Stimulated activated CD8-positive, alpha-beta memory T cell treated with anti-CD3 and anti-CD28 coated beads, Interleukin-2, amount 100 ng/mL, for 48 hours (primary cell): Measurements from ENCODE around the gene PDK2.

Experiments
- DNase-seq, 2 donors: peaks; one replicate each; pipeline ENCODE4 v3.0.0-alpha.2; 2020; ENCODE audit warnings: low read depth in 2 of 2

The PDK2 gene

GRCh38 chr17:50135316-50136095 is 40.4 kb downstream of the PDK2 start:
- no peak for DNase-seq

- DNase-seq = no peak
These were observed 41.0 kb downstream of the PDK2 start for GRCh38 chr17:50136096-50136687.

GRCh38 chr17:50137042-50137441 is 41.9 kb downstream of the PDK2 start:
- DNase-seq = no peak

- no peak for DNase-seq
These were observed 44.1 kb downstream of the PDK2 start for GRCh38 chr17:50139185-50139783.

DNA sequence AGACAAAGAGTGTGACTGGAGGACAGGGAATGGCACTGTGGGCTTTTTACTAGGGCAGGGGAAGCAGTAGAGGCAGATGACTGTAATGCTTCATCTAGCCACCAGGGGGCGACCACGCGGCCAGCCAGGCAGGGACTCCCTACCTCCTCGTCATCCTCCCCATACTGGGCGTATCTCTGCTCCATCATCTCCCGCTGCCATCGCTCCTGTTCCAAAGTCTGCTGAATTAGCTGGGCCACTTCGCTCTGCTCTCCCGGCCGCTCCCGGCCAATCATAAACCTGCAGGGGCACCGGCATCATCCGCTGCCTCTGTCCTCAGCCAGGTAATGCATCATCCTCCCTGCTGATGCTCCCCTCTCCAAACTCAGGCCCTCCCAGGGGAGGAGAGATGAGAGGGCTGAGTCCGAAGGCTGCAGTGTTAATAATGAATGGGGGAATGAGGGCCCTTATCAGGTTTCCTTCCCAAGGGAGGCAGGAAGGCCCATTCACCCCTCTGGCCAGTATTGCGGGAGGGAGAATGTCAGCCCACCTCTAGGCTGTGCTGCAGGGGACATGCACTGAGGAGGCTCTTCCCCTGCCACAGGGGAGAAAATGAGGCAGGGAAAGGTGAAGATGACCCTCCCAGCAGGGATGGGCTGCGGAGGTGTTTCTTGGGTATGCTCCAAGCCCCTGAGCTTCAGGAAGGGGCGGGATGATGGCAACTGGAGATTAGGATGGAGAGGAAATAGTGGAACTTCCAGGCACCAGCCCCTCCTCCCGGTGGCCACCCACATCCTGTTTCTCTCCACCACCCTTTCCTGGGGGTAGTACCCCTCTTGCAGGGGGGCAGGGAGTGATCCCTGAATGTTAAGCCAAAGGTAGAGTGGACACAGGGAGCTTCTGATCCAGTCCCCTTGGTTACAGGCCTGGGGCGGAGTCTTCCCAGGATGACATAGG is 45.1 kb downstream of the PDK2 start:
- peak; percentile 67 to 74 for DNase-seq

GRCh38 chr17:50141026-50141744 is 46.0 kb downstream of the PDK2 start:
- DNase-seq = no peak

DNA sequence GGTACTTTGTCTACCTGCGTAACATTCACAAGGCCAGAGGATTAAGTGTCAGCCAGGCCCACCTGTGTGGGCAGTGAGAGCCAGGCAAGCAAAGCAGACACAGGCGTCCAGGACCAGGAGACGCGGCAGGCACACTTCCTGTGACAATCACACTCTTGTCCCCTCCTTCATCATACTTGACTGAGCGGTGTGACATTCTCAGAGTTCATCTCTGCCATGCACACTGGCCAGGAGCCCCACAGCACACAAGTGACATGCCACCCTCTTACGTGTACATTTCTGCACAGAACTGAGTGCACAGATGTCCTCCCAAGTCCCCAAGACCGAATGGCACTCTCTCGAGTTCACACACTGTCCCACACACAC is 46.6 kb downstream of the PDK2 start:
- no peak for DNase-seq

DNA sequence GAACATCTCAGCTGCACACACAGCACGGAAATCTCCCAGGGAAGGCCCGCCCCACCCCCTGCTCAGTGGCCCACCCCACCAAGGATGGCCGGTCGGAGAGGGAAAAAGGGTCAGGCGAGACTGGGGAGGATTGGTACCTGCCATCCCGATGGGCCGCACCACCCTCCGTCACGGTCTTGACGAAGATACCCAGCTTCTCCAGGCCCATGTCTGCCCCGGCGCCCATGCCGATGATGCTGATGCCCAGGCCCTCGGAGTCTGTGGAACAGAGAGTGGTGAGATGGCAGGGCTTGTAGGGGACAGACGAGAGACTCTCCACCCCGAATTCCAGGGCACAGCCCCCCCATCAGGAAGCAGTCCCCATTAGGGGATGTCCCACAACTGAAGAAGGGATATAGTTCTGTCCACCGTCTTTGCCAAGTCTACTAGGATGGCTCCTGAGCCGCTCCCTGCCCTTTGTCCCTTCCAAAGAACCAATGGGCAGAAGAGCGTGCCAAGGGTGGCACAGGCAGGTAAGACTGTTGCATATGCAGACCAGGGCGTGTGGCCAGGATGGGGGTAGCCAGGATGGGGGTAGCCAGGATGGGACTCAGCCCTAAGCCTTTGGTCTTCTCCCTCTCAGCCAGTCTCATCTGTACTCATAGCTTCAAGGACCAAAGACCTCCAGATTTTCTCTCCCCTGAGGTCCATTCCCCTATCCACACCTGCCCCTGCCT is 48.5 kb downstream of the PDK2 start:
- no peak for DNase-seq

- no peak for DNase-seq
These were observed 49.2 kb downstream of the PDK2 start for GRCh38 chr17:50144355-50144754.

DNA sequence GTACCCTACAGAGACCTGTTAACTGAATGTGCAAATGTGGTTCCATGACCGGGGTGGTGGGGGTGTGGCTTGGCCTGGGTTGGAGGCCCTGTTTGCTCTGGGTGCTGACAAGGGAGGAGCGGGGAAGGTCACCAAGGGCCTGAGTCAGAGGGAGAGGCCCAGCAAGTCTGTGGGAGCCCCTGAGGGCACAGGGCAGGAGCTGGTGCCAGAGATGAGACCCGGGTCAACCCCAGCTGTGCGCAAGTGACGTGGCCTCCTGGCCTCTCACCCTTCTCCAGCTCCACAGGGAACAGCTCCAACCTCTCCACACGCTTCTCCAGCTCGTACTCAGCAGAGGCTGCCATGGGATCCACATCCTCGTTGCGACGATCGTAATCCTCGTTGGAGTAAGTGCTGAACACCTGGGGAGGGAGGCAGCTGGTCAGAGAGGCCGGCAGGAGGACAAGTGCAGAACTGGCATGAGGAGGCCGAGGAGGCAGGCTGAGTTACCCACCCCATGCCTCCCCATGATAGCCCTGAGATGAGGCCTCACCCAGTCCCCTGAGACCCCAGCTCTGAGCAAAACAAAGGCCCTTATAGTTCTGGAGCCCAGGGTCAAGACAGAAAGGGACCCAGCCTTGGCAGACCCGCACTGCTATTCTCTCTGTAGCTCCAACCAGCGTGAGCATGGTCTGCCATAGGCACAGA is 49.8 kb downstream of the PDK2 start:
- no peak for DNase-seq

DNA sequence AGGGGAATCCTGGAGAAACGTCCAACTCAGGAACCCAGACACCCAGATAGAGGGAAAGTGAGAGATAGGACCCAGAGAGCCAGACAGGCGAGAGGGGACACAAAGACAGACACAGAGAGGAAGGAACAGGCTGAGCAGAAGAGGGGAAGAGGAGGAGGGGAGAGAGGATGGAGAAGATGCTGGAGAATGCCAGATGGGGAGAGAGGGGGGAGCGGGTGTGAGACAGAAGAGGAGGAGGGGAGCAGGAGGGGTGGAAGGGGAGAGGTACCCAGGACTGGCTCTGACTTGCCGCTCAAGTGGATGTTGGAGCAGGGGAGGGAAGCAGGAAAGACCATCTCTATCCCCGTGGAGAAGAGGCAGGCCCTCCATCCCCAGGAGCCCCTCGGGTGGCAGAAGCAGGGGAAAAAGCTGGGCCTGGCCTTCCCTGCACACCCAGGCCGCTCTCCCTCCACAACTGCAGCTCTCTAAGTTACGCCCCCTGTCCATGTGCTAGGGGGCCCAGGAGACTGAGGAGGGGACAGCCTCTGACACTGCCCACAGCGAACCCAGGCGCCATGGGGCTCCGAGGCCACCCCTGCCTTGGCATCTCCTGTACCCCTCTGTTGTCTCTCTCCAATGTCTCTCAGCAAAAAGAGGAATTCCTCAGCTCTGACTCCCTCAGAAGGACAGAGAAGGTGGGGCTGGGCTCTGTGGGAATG is 50.5 kb downstream of the PDK2 start:
- no peak for DNase-seq

DNA sequence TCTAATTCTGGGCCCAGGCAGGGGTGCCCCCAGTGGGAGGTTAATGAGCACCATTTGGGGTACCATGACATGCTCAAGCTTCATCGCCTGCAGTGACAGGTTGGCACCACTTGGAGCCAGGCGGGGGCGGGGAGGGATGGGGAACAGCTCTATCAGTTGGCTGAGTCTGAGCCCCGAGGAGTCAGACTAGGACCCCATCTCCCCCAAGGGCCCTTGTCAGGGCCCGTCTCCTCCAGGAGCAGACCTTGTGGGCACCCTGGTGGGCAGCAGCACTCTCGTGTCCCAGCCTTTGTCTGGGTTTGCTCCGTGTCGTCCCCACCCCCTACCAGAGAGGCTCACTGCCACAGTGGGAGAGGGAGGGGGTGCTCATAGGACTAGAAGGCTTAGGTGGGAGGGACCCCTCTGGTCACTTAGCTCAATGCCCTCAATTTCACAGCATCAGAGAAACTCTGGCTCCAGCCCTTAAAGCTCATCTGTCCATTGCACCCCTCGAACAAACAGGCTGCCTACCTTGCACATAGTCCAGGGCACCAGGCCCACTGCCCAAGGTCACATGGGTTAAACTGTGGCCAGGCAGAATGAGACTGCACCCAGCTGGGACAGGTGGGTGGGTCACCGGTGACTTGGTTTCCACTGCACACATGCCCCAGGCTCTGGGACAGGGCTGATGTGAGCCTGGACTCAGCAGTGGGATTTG is 51.2 kb downstream of the PDK2 start:
- DNase-seq = no peak

DNA sequence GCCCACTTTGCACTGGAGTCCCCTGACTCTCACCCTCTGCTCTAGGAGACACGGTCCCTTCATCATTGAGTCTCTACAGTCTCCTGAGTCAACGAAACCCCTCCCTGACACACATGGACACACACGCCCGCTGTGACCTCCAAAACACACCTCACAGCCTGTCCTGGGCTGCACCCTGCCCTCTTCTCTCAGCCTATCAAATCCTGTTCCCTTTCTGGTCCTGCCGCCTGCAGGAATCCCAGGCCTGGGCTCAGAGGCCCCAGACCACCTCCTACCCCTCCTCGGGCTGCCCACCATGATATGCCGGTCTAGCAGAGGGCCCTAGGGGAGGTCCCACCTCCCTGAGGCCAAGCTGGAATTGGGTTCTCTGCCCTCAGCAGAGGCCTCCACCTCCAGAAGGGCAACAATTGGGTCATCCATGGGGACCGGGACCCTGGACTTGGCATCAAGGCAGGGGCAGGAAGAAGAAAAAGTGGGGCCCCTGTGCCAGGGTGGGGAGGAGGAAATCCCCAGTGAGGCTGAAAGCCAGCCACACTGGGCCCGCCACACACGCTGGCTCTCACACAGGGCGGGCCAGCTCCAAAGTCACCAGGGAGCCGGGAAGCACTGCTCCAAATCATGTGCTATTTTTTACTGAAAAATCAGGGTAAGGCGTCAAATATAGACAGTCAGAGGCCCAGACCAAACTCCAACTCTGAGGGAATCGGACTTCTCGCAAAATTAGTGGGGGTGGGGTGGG is 51.9 kb downstream of the PDK2 start:
- DNase-seq = no peak

DNA sequence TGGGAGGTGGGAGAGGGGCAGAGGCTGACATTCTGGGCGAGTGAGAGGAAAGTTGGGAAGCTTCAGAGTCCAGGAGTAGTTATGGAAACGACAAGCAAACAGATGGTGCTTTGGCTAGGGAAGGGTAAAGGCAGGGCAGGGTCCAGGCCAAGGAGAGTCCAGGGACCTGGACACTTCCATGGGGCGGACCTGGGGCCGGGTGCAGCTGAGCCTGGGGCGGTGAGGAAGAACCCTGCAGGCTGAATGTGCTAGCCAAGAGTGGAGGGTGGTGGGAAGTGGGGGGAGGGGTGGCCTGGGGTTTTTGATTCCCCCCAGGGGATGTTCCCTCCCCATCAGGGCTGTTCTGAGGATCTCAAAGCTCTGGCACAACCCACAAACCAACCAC is 52.7 kb downstream of the PDK2 start:
- DNase-seq = no peak

GRCh38 chr17:50148226-50149090 is 53.3 kb downstream of the PDK2 start:
- peak; percentile 65 to 69 for DNase-seq

DNA sequence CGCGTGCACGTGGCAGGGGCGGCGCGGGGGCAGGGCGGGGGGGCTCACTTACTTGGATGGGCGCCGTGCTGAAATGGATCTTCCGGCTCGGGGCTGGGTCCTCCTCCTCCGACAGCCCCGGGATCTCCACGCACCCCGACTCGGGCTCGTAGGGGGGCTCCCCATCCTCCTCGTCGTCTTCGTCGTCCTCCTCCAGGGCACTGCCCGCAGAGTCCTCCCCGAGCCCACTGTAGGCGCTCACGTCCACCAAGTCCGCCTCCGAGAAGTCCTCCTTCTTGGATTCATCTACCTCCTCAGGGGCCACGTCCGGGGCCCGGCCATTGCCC is 53.9 kb downstream of the PDK2 start:
- DNase-seq = no peak
